GM12878 (cell line): ENCODE measurements around the gene REEP2. TPM values are rescaled to one million over a fixed set of nuclear protein-coding genes. Genes with fewer than 3 reads are reported as not detected.

Source experiments
- ASH2L ChIP-seq: fragments of 300-600, 200-600 bp; sonication (generic); IDR thresholded peaks from 2 replicates; pipeline ENCODE4 v1.6.1; 2017; ENCODE audit warnings: low read depth, mild to moderate bottlenecking, borderline replicate concordance
- BHLHE40 ChIP-seq, 2 experiments: fragments of 450-650 bp in 1 of 2; IDR thresholded peaks; 2 replicates each; pipeline ENCODE4 v1.6.1; 2011 to 2017; ENCODE audit warnings: low read depth in 2 of 2, borderline replicate concordance in 1 of 2, improper control_type of control experiment in 1 of 2, low read length in 1 of 2, mild to moderate bottlenecking in 1 of 2
- CHD1 ChIP-seq: IDR thresholded peaks from 2 replicates; pipeline ENCODE4 v1.6.1; 2012; ENCODE audit warnings: low read depth, low read length, improper control_type of control experiment
- CHD4 ChIP-seq: fragments of 200-600 bp; sonication (generic); IDR thresholded peaks from 2 replicates; pipeline ENCODE4 v1.6.1; 2016; ENCODE audit warnings: mild to moderate bottlenecking
- FOXK2 ChIP-seq: fragments of 450-650 bp; IDR thresholded peaks from 2 replicates; pipeline ENCODE4 v1.6.1; 2017; ENCODE audit warnings: mild to moderate bottlenecking, moderate library complexity
- KAT2A ChIP-seq: conservative IDR thresholded peaks from 2 replicates; pipeline ENCODE4 v1.6.1; 2011; ENCODE audit warnings: low read depth, low read length; ENCODE audit not compliant: control insufficient read depth
- RBBP5 ChIP-seq: fragments of 200-600 bp; sonication (generic); conservative IDR thresholded peaks from 2 replicates; pipeline ENCODE4 v1.6.1; 2016
- SIN3A ChIP-seq: IDR thresholded peaks from 2 replicates; pipeline ENCODE4 v1.6.1; 2012; ENCODE audit warnings: low read depth, low read length, improper control_type of control experiment
- SMAD1 ChIP-seq: fragments of 450-650 bp; IDR thresholded peaks from 2 replicates; pipeline ENCODE4 v1.6.1; 2018; ENCODE audit warnings: mild to moderate bottlenecking, low read depth; ENCODE audit not compliant: partially characterized antibody
- SMC3 ChIP-seq: IDR thresholded peaks from 2 replicates; pipeline ENCODE4 v1.6.1; 2011; ENCODE audit warnings: low read length, improper control_type of control experiment, borderline replicate concordance
- SREBF2 ChIP-seq: IDR thresholded peaks from 2 replicates; pipeline ENCODE4 v1.6.1; 2012; ENCODE audit warnings: mild to moderate bottlenecking, low read length
- TAF1 ChIP-seq: IDR thresholded peaks from 2 replicates; pipeline ENCODE4 v1.6.1; 2011; ENCODE audit warnings: mild to moderate bottlenecking, low read depth, low read length, borderline replicate concordance
- TCF7 ChIP-seq: IDR thresholded peaks from 2 replicates; pipeline ENCODE4 v1.6.1; 2014; ENCODE audit warnings: antibody characterized with exemption, borderline replicate concordance
- polyA plus RNA-seq, 11 experiments: library from polyadenylated mRNA; depleted of rRNA in 4 of 11; unstranded in 6 of 11; stranded (reverse) in 5 of 11; fragments of >200 nt; fragmentation: Nextera tagmentation in 4 of 11; fragmentation: Illumina TruSeq in 1 of 11; extraction: Ambion mirVana in 4 of 11; extraction: Trizol in 1 of 11; gene quantifications; 1 replicate in 1 of 11; 2 replicates in 10 of 11; pipeline versions ENCODE4 v1.2.1 to v1.2.3, GENCODE V29; 2011 to 2016; ENCODE audit warnings: inconsistent platforms in 2 of 11, missing spikeins in 2 of 11, low read depth in 1 of 11
- total RNA-seq, 4 experiments: library from RNA; depleted of rRNA in 3 of 4; stranded (reverse); fragments of >200 nt in 3 of 4; fragmentation: Illumina TruSeq in 1 of 4; extraction: Trizol in 1 of 4; gene quantifications; 2 replicates each; pipeline versions ENCODE4 v1.2.1 to v1.2.3, GENCODE V29; 2013 to 2021
- TF ChIP-seq, protein P1 (sequence below): IDR thresholded peaks from 2 replicates; pipeline ENCODE4 v1.6.1; 2012; ENCODE audit warnings: low read depth, low read length, improper control_type of control experiment
- TF ChIP-seq, protein P2 (sequence below): fragments of 450-650 bp; conservative IDR thresholded peaks from 2 replicates; pipeline ENCODE4 v1.6.1; 2017; ENCODE audit warnings: mild to moderate bottlenecking, moderate library complexity
- TF ChIP-seq, protein P3 (sequence below): IDR thresholded peaks from 2 replicates; pipeline ENCODE4 v1.6.1; 2012; ENCODE audit warnings: mild to moderate bottlenecking, low read depth, low read length
- TF ChIP-seq, protein P4 (sequence below): fragments of 450-650 bp; formaldehyde crosslinking; IDR thresholded peaks from 2 replicates; pipeline ENCODE4 v1.5.0; 2022; ENCODE audit warnings: mild to moderate bottlenecking, missing genetic modification characterization
- TF ChIP-seq, protein P5 (sequence below): fragments of 450-650 bp; IDR thresholded peaks from 2 replicates; pipeline ENCODE4 v1.6.1; 2017; ENCODE audit warnings: antibody characterized with exemption, mild to moderate bottlenecking, moderate library complexity

The REEP2 gene
- total and polyA plus RNA-seq, 10 of the 15 experiments (the other 5 are each of a cell fraction or from before 2014, with no cell fraction given), result 0.10 to 3.1 (median 2.0) TPM

DNA sequence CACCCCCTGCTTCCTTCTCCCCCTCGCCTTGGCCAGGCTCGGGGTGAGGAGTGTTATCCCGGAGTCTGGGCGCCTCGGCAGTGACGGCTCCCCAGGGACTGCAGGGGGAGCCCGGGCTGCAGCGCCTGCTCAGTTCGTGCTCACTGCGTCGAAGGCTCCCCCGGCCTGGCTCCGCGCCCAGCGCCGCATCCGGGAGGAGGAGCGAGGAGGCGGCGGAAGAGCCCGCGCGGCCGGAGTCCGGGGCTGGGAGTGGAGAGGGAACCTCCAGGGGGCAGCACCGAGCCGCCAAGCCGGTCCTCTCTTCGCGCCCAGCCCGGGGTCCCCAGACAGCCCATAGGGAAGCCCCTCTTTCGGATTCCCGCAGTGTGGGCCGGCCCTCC lies 25.1 kb downstream of the REEP2 start (continued):
- TF ChIP-seq, protein P1, sequence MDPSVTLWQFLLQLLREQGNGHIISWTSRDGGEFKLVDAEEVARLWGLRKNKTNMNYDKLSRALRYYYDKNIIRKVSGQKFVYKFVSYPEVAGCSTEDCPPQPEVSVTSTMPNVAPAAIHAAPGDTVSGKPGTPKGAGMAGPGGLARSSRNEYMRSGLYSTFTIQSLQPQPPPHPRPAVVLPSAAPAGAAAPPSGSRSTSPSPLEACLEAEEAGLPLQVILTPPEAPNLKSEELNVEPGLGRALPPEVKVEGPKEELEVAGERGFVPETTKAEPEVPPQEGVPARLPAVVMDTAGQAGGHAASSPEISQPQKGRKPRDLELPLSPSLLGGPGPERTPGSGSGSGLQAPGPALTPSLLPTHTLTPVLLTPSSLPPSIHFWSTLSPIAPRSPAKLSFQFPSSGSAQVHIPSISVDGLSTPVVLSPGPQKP, result peak; percentile 73; the same call in 1 of the 2 replicates
- TF ChIP-seq SREBF2, result no peak
- TF ChIP-seq SIN3A, result peak; percentile 56; the same call in 1 of the 2 replicates
- TF ChIP-seq, protein P2, sequence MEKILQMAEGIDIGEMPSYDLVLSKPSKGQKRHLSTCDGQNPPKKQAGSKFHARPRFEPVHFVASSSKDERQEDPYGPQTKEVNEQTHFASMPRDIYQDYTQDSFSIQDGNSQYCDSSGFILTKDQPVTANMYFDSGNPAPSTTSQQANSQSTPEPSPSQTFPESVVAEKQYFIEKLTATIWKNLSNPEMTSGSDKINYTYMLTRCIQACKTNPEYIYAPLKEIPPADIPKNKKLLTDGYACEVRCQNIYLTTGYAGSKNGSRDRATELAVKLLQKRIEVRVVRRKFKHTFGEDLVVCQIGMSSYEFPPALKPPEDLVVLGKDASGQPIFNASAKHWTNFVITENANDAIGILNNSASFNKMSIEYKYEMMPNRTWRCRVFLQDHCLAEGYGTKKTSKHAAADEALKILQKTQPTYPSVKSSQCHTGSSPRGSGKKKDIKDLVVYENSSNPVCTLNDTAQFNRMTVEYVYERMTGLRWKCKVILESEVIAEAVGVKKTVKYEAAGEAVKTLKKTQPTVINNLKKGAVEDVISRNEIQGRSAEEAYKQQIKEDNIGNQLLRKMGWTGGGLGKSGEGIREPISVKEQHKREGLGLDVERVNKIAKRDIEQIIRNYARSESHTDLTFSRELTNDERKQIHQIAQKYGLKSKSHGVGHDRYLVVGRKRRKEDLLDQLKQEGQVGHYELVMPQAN, result no peak
- TF ChIP-seq, protein P3, sequence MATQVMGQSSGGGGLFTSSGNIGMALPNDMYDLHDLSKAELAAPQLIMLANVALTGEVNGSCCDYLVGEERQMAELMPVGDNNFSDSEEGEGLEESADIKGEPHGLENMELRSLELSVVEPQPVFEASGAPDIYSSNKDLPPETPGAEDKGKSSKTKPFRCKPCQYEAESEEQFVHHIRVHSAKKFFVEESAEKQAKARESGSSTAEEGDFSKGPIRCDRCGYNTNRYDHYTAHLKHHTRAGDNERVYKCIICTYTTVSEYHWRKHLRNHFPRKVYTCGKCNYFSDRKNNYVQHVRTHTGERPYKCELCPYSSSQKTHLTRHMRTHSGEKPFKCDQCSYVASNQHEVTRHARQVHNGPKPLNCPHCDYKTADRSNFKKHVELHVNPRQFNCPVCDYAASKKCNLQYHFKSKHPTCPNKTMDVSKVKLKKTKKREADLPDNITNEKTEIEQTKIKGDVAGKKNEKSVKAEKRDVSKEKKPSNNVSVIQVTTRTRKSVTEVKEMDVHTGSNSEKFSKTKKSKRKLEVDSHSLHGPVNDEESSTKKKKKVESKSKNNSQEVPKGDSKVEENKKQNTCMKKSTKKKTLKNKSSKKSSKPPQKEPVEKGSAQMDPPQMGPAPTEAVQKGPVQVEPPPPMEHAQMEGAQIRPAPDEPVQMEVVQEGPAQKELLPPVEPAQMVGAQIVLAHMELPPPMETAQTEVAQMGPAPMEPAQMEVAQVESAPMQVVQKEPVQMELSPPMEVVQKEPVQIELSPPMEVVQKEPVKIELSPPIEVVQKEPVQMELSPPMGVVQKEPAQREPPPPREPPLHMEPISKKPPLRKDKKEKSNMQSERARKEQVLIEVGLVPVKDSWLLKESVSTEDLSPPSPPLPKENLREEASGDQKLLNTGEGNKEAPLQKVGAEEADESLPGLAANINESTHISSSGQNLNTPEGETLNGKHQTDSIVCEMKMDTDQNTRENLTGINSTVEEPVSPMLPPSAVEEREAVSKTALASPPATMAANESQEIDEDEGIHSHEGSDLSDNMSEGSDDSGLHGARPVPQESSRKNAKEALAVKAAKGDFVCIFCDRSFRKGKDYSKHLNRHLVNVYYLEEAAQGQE, result no peak
- TF ChIP-seq RBBP5, result no peak
- TF ChIP-seq SMC3, result peak; percentile 46; the same call in 1 of the 2 replicates
- no peak for TF ChIP-seq TAF1
- no peak for TF ChIP-seq KAT2A
- no peak for TF ChIP-seq TCF7
- TF ChIP-seq, protein P4, sequence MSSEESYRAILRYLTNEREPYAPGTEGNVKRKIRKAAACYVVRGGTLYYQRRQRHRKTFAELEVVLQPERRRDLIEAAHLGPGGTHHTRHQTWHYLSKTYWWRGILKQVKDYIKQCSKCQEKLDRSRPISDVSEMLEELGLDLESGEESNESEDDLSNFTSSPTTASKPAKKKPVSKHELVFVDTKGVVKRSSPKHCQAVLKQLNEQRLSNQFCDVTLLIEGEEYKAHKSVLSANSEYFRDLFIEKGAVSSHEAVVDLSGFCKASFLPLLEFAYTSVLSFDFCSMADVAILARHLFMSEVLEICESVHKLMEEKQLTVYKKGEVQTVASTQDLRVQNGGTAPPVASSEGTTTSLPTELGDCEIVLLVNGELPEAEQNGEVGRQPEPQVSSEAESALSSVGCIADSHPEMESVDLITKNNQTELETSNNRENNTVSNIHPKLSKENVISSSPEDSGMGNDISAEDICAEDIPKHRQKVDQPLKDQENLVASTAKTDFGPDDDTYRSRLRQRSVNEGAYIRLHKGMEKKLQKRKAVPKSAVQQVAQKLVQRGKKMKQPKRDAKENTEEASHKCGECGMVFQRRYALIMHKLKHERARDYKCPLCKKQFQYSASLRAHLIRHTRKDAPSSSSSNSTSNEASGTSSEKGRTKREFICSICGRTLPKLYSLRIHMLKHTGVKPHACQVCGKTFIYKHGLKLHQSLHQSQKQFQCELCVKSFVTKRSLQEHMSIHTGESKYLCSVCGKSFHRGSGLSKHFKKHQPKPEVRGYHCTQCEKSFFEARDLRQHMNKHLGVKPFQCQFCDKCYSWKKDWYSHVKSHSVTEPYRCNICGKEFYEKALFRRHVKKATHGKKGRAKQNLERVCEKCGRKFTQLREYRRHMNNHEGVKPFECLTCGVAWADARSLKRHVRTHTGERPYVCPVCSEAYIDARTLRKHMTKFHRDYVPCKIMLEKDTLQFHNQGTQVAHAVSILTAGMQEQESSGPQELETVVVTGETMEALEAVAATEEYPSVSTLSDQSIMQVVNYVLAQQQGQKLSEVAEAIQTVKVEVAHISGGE, result no peak
- TF ChIP-seq CHD4, result no peak
- TF ChIP-seq ASH2L, result no peak
- TF ChIP-seq FOXK2, result no peak
- TF ChIP-seq, protein P5, sequence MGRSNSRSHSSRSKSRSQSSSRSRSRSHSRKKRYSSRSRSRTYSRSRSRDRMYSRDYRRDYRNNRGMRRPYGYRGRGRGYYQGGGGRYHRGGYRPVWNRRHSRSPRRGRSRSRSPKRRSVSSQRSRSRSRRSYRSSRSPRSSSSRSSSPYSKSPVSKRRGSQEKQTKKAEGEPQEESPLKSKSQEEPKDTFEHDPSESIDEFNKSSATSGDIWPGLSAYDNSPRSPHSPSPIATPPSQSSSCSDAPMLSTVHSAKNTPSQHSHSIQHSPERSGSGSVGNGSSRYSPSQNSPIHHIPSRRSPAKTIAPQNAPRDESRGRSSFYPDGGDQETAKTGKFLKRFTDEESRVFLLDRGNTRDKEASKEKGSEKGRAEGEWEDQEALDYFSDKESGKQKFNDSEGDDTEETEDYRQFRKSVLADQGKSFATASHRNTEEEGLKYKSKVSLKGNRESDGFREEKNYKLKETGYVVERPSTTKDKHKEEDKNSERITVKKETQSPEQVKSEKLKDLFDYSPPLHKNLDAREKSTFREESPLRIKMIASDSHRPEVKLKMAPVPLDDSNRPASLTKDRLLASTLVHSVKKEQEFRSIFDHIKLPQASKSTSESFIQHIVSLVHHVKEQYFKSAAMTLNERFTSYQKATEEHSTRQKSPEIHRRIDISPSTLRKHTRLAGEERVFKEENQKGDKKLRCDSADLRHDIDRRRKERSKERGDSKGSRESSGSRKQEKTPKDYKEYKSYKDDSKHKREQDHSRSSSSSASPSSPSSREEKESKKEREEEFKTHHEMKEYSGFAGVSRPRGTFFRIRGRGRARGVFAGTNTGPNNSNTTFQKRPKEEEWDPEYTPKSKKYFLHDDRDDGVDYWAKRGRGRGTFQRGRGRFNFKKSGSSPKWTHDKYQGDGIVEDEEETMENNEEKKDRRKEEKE, result no peak
- no peak for TF ChIP-seq SMAD1
- no peak for TF ChIP-seq CHD1
- TF ChIP-seq BHLHE40 (IDR thresholded peaks at IDR 0.05; ENCODE audit: borderline replicate concordance in 1 of 2, low read depth in 2 of 2, low read length in 1 of 2), result peak in 1 of 2 experiments; percentile 81; a peak in 3 of 4 replicates
